Mesenchymal stem cell (in vitro differentiated cells and primary cell): ENCODE measurements around the gene CETP. TPM values are rescaled to one million over a fixed set of nuclear protein-coding genes. Genes with fewer than 3 reads are reported as not detected.

Experiments used
- DNase-seq: peaks from one replicate; pipeline ENCODE4 v3.0.0-alpha.2; 2013
- H2AFZ ChIP-seq: one replicate; pipeline ENCODE4 v1.6.1; 2013; ENCODE audit warnings: low read depth, mild to moderate bottlenecking, control low read depth, inconsistent platforms, low read length, moderate library complexity
- H2AK5ac ChIP-seq: 2 replicates; pipeline ENCODE4 v1.6.1; 2013; ENCODE audit warnings: low read length, moderate library complexity, mild to moderate bottlenecking, inconsistent platforms; ENCODE audit not compliant: severe bottlenecking
- H2BK120ac ChIP-seq: one replicate; pipeline ENCODE4 v1.6.1; 2013; ENCODE audit warnings: low read depth, mild to moderate bottlenecking, inconsistent platforms, low read length, moderate library complexity
- H2BK12ac ChIP-seq, 2 experiments: one replicate each; pipeline ENCODE4 v1.6.1; 2013; ENCODE audit warnings: inconsistent platforms in 2 of 2, low read length in 2 of 2, mild to moderate bottlenecking in 2 of 2, moderate library complexity in 2 of 2, control low read depth in 1 of 2
- H2BK15ac ChIP-seq: one replicate; pipeline ENCODE4 v1.6.1; 2013; ENCODE audit warnings: mild to moderate bottlenecking, low read depth, inconsistent platforms; ENCODE audit not compliant: poor library complexity, severe bottlenecking
- H2BK5ac ChIP-seq: 2 replicates; pipeline ENCODE4 v1.6.1; 2013; ENCODE audit warnings: low read depth, mild to moderate bottlenecking, low read length, control low read depth, inconsistent platforms; ENCODE audit not compliant: poor library complexity, severe bottlenecking
- H3K14ac ChIP-seq, 2 experiments: one replicate each; pipeline ENCODE4 v1.6.1; 2013; ENCODE audit warnings: inconsistent platforms in 2 of 2, low read length in 2 of 2, control low read depth in 1 of 2, mild to moderate bottlenecking in 1 of 2, moderate library complexity in 1 of 2
- H3K18ac ChIP-seq, 2 experiments: one replicate each; pipeline ENCODE4 v1.6.1; 2013; ENCODE audit warnings: inconsistent platforms in 2 of 2, low read length in 2 of 2, control low read depth in 1 of 2, low read depth in 1 of 2, mild to moderate bottlenecking in 1 of 2
- H3K23ac ChIP-seq, 2 experiments: one replicate each; pipeline ENCODE4 v1.6.1; 2013; ENCODE audit warnings: inconsistent platforms in 2 of 2, low read length in 2 of 2, mild to moderate bottlenecking in 2 of 2, moderate library complexity in 2 of 2, control low read depth in 1 of 2
- H3K27ac ChIP-seq: 2 replicates; pipeline ENCODE4 v1.5.1; 2013; ENCODE audit warnings: mild to moderate bottlenecking, moderate library complexity, low read length, control low read depth, inconsistent platforms; ENCODE audit not compliant: poor library complexity, severe bottlenecking
- H3K27me3 ChIP-seq, 2 experiments: 2 replicates each; pipeline versions ENCODE4 v1.6.1 to v1.7.0; 2013; ENCODE audit warnings: low read length in 2 of 2, mild to moderate bottlenecking in 2 of 2, moderate library complexity in 2 of 2, control low read depth in 1 of 2, inconsistent platforms in 1 of 2; ENCODE audit not compliant: control insufficient read depth in 1 of 2, insufficient read depth in 1 of 2
- H3K36me3 ChIP-seq, 2 experiments: 2 replicates each; pipeline versions ENCODE4 v1.6.1 to v1.7.0; 2013; ENCODE audit warnings: low read length in 2 of 2, control low read depth in 1 of 2, inconsistent platforms in 1 of 2, low read depth in 1 of 2, mild to moderate bottlenecking in 1 of 2; ENCODE audit not compliant: insufficient read depth in 2 of 2, control insufficient read depth in 1 of 2
- H3K4ac ChIP-seq, 2 experiments: one replicate each; pipeline ENCODE4 v1.6.1; 2013; ENCODE audit warnings: inconsistent platforms in 2 of 2, low read length in 2 of 2, mild to moderate bottlenecking in 2 of 2, moderate library complexity in 2 of 2, control low read depth in 1 of 2, low read depth in 1 of 2
- H3K4me1 ChIP-seq: 2 replicates; pipeline ENCODE4 v1.6.1; 2013; ENCODE audit warnings: low read depth, low read length, control low read depth; ENCODE audit not compliant: control insufficient read depth, insufficient read depth
- H3K4me2 ChIP-seq: 2 replicates; pipeline ENCODE4 v1.6.1; 2013; ENCODE audit warnings: low read length, mild to moderate bottlenecking, inconsistent platforms; ENCODE audit not compliant: poor library complexity, severe bottlenecking
- H3K4me3 ChIP-seq, 2 experiments: 2 replicates each; pipeline versions ENCODE4 v1.5.1 to v1.7.0; 2013; ENCODE audit warnings: low read length in 2 of 2, mild to moderate bottlenecking in 2 of 2, control low read depth in 1 of 2, low read depth in 1 of 2; ENCODE audit not compliant: insufficient read depth in 1 of 2
- H3K79me1 ChIP-seq: replicated peaks from 2 replicates; pipeline ENCODE4 v1.6.1; 2013; ENCODE audit warnings: mild to moderate bottlenecking, control low read depth, low read length, inconsistent platforms; ENCODE audit not compliant: poor library complexity, severe bottlenecking
- H3K9ac ChIP-seq: 2 replicates; pipeline ENCODE4 v1.7.0; 2013; ENCODE audit warnings: mild to moderate bottlenecking, low read length, moderate library complexity
- H3K9me3 ChIP-seq: 2 replicates; pipeline ENCODE4 v1.7.0; 2013; ENCODE audit warnings: mild to moderate bottlenecking, low read length; ENCODE audit not compliant: control insufficient read depth
- H4K8ac ChIP-seq: one replicate; pipeline ENCODE4 v1.6.1; 2013; ENCODE audit warnings: inconsistent platforms, mild to moderate bottlenecking, low read length, moderate library complexity
- H4K91ac ChIP-seq: one replicate; pipeline ENCODE4 v1.6.1; 2013; ENCODE audit warnings: mild to moderate bottlenecking, low read length, inconsistent platforms
- WGBS: methylation state at CpG from one replicate; pipeline ENCODE4 v1.1.7; 2013; ENCODE audit warnings: mixed read lengths; 5-methylcytosine and 5-hydroxymethylcytosine counted together
- polyA plus RNA-seq, 2 experiments: library from polyadenylated mRNA; stranded (reverse); fragments of 200-250 nt; gene quantifications; one replicate each; pipeline ENCODE4 v1.2.3, GENCODE V29; 2013

Gene CETP
- not detected for polyA plus RNA-seq (2013, experiment 1 of 2)
- 0.03 TPM for polyA plus RNA-seq (2013, experiment 2 of 2)

- Histone ChIP-seq H2BK5ac (no peak within 1 kb of the TSS), H2BK12ac (peak within 1 kb of the TSS in 1 of 2 experiments; percentile 76), H3K4ac (peak within 1 kb of the TSS in 1 of 2 experiments; percentile 32), H3K23ac (no peak within 1 kb of the TSS), H2AFZ (peak within 1 kb of the TSS; percentile 32), H4K91ac (peak within 1 kb of the TSS; percentile 40), H2AK5ac (no peak within 1 kb of the TSS), H2BK15ac (peak within 1 kb of the TSS; percentile 38), H3K4me1 (peaks cover 8% of the 10 kb centered on the region), H3K27me3 (no peaks in the 10 kb centered on the region), H4K8ac (peak within 1 kb of the TSS; percentile 8), H3K4me2 (no peak within 1 kb of the TSS), H2BK120ac (no peak within 1 kb of the TSS), H3K4me3 (no peak within 1 kb of the TSS), H3K14ac (peak within 1 kb of the TSS in 1 of 2 experiments; percentile 51), H3K9me3 (no peaks in the 10 kb centered on the region), H3K27ac (no peak within 1 kb of the TSS), H3K9ac (no peak within 1 kb of the TSS), H3K36me3 (peaks cover 0 to 3% of the 10 kb centered on the region in 2 experiments), H3K18ac (peak within 1 kb of the TSS in 1 of 2 experiments; percentile 76), H3K79me1 (no peaks in the 10 kb centered on the region)
- DNase-seq: no peak
- WGBS: 81% methylated on average over 12 of the region's 12 CpGs
These were observed at the start of gene CETP for GRCh38 chr16:56961851-56962281. CETP (plus strand) TSS chr16:56961950; CDS start chr16:56961980, 30 bp downstream.

GRCh38 chr16:56912746-56913708 lies 48.7 kb upstream of the CETP start:
- Histone ChIP-seq H4K8ac (peak overlapping the region; percentile 9), H2BK120ac (no peak overlapping the region), H3K14ac (peak overlapping the region in 1 of 2 experiments; percentile 6), H3K9me3 (no peaks in the 10 kb centered on the region), H3K23ac (no peak overlapping the region), H3K4me1 (peaks cover 21% of the 10 kb centered on the region), H3K4ac (no peak overlapping the region), H3K27me3 (peaks cover 4 to 23% of the 10 kb centered on the region in 2 experiments), H3K4me3 (no peak overlapping the region), H2BK12ac (peak overlapping the region in 1 of 2 experiments; percentile 47), H3K36me3 (no peaks in the 10 kb centered on the region), H2BK5ac (no peak overlapping the region), H2BK15ac (no peak overlapping the region), H3K79me1 (no peaks in the 10 kb centered on the region), H2AK5ac (peak overlapping the region; percentile 54), H4K91ac (no peak overlapping the region), H3K4me2 (no peak overlapping the region), H3K9ac (no peak overlapping the region), H3K27ac (peak overlapping the region; percentile 46), H3K18ac (peak overlapping the region in 1 of 2 experiments; percentile 55), H2AFZ (no peak overlapping the region)
- peak; percentile 62 for DNase-seq
- WGBS: 93% methylated on average over 11 of the region's 18 CpGs

GRCh38 chr16:56914896-56915295 lies 46.9 kb upstream of the CETP start:
- 88% methylated on average over 7 of the region's 7 CpGs for WGBS
- Histone ChIP-seq H3K4me2 (no peak overlapping the region), H2BK15ac (no peak overlapping the region), H2BK120ac (no peak overlapping the region), H2AFZ (no peak overlapping the region), H3K4me3 (no peak overlapping the region), H3K36me3 (no peaks in the 10 kb centered on the region), H3K4ac (no peak overlapping the region), H3K27me3 (peaks cover 4 to 42% of the 10 kb centered on the region in 2 experiments), H3K23ac (no peak overlapping the region), H3K79me1 (no peaks in the 10 kb centered on the region), H3K9me3 (no peaks in the 10 kb centered on the region), H3K27ac (no peak overlapping the region), H3K4me1 (peaks cover 23% of the 10 kb centered on the region), H2AK5ac (peak overlapping the region; percentile 14), H3K9ac (no peak overlapping the region), H4K91ac (no peak overlapping the region), H3K18ac (no peak overlapping the region), H2BK5ac (no peak overlapping the region), H2BK12ac (no peak overlapping the region), H3K14ac (no peak overlapping the region), H4K8ac (no peak overlapping the region)
- no peak for DNase-seq
